ENCODE data around the gene ATOSA. TPM values are rescaled to one million over a fixed set of nuclear protein-coding genes. Genes with fewer than 3 reads are reported as not detected.

Gene ATOSA
- 46.7 TPM for total RNA-seq
- long read RNA-seq, full-length matches to known transcripts = 4 of 9 reads
- long read RNA-seq, partial matches to known transcripts = 2 of 9 reads
- long read RNA-seq, other reads (novel, unspliced or antisense) = 3 of 9 reads

DNA sequence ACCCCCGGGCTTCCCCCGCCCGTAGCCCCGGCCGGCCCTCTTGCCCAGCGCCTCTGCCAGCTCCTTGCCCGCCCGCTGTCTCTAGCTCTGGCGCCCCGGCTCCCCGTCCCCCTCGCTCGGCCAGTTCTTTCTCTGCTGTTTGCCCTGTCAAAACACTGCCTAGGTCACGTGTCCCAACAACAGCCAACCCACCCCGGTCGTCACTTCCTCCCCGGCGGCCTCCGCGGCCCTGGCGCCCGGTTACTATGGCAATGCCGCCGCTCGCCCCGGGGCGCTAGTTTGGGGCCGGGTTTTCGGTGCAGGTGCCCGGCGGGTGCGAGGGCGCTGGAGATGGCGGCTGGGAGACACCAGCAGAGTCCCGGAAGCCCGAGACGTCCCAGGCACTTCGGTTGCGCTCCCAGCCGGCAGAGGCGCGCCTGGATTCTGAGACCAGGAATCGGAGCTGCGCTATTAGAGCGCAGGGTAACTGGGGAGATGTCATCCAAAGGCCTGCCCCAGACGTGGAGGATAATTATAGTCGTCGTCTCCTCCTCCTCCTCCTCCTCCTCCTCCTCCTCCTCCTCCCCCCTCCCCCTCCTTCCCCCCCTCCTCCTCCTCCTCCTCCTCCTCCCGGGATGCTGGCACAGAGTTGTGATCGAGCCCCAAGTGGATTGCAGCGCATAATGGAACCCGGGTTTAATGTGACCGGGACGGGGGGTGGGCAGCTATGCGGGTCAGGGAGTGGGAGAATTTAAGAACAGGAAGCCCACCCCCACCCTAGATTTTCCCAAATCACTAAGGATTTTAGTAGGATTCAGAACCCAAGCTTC, at the start of gene ATOSA:
ATOSA (minus strand) TSS at position 157 of the 809 bp plus-strand sequence. CDS start 1,367 bp downstream, outside the sequence.
- Histone ChIP-seq H3K36me3 (peaks cover 27% of the 10 kb centered on the region), H3K4me3 (peak within 1 kb of the TSS; percentile 85), H3K27ac (peak within 1 kb of the TSS; percentile 98), H3K9me3 (no peaks in the 10 kb centered on the region), H3K27me3 (ENCODE audit: low read depth) (no peaks in the 10 kb centered on the region), H3K4me1 (peaks cover 43% of the 10 kb centered on the region)
- TF ChIP-seq CTCF (IDR thresholded peaks at IDR 0.05) = peak; percentile 22
- DNase-seq = peak; percentile 95
- intact Hi-C loops (cut with DNase I) = no loop called here
- ATAC-seq = peak; percentile 97 to 98

GRCh38 chr15:52728899-52729298, 49.7 kb upstream of the ATOSA start:
- Histone ChIP-seq H3K4me1 (peaks cover 31% of the 10 kb centered on the region), H3K27ac (no peak overlapping the region), H3K27me3 (ENCODE audit: low read depth) (no peaks in the 10 kb centered on the region), H3K4me3 (no peak overlapping the region), H3K36me3 (no peaks in the 10 kb centered on the region), H3K9me3 (no peaks in the 10 kb centered on the region)
- ATAC-seq (no peak), DNase-seq (no peak)
- intact Hi-C loops (cut with DNase I) = no loop called here
- no peak for TF ChIP-seq CTCF (IDR thresholded peaks at IDR 0.05)

GRCh38 chr15:52727815-52728214, 48.6 kb upstream of the ATOSA start:
- H3K36me3 ChIP-seq = no peaks in the 10 kb centered on the region
- intact Hi-C loops (cut with DNase I) = no loop called here
- DNase-seq = no peak

GRCh38 chr15:52726195-52726594, 47.0 kb upstream of the ATOSA start:
- H3K4me3 ChIP-seq = no peak overlapping the region
- ATAC-seq = no peak
- intact Hi-C loops (cut with DNase I) = no loop called here

More at GRCh38 chr15:52727815-52728214, 48.6 kb upstream of the ATOSA start:
- peaks cover 21% of the 10 kb centered on the region for H3K4me1 ChIP-seq
- H3K9me3 ChIP-seq = no peaks in the 10 kb centered on the region
- H3K27me3 ChIP-seq (ENCODE audit: low read depth) = no peaks in the 10 kb centered on the region
- H3K4me3 ChIP-seq = no peak overlapping the region
- no peak for ATAC-seq
- TF ChIP-seq CTCF (IDR thresholded peaks at IDR 0.05) = no peak
- no peak overlapping the region for H3K27ac ChIP-seq

GRCh38 chr15:52718551-52718950, 39.4 kb upstream of the ATOSA start:
- Histone ChIP-seq H3K27me3 (ENCODE audit: low read depth) (no peaks in the 10 kb centered on the region), H3K27ac (no peak overlapping the region), H3K4me3 (no peak overlapping the region), H3K4me1 (no peaks in the 10 kb centered on the region), H3K36me3 (no peaks in the 10 kb centered on the region), H3K9me3 (no peaks in the 10 kb centered on the region)
- intact Hi-C loops (cut with DNase I) = no loop called here
- ATAC-seq = no peak
- TF ChIP-seq CTCF (IDR thresholded peaks at IDR 0.05) = no peak
- no peak for DNase-seq

More at GRCh38 chr15:52726195-52726594, 47.0 kb upstream of the ATOSA start:
- TF ChIP-seq CTCF (IDR thresholded peaks at IDR 0.05) = no peak
- no peaks in the 10 kb centered on the region for H3K36me3 ChIP-seq
- H3K4me1 ChIP-seq = peaks cover 10% of the 10 kb centered on the region
- no peaks in the 10 kb centered on the region for H3K27me3 ChIP-seq (ENCODE audit: low read depth)
- no peak for DNase-seq
- H3K27ac ChIP-seq = no peak overlapping the region
- H3K9me3 ChIP-seq = no peaks in the 10 kb centered on the region

Measured in lower lobe of right lung (tissue), 2 donors.